Activated CD8-positive, alpha-beta memory T cell treated with anti-CD3 and anti-CD28 coated beads for 4 hours (primary cell): ENCODE data around the gene DOK4.
A peak's percentile ranks its signal among the peaks of the same experiment; 100 is the strongest.
"Not testable (repeated sequence)": the region's sequence is repeated elsewhere in the genome, so short reads cannot be mapped to it uniquely, and the experiment has no call there.

Source experiments
- DNase-seq, 2 donors: peaks; one replicate each; pipeline ENCODE4 v3.0.0-alpha.2; 2020; ENCODE audit warnings: low read depth in 2 of 2

The DOK4 gene

DNA sequence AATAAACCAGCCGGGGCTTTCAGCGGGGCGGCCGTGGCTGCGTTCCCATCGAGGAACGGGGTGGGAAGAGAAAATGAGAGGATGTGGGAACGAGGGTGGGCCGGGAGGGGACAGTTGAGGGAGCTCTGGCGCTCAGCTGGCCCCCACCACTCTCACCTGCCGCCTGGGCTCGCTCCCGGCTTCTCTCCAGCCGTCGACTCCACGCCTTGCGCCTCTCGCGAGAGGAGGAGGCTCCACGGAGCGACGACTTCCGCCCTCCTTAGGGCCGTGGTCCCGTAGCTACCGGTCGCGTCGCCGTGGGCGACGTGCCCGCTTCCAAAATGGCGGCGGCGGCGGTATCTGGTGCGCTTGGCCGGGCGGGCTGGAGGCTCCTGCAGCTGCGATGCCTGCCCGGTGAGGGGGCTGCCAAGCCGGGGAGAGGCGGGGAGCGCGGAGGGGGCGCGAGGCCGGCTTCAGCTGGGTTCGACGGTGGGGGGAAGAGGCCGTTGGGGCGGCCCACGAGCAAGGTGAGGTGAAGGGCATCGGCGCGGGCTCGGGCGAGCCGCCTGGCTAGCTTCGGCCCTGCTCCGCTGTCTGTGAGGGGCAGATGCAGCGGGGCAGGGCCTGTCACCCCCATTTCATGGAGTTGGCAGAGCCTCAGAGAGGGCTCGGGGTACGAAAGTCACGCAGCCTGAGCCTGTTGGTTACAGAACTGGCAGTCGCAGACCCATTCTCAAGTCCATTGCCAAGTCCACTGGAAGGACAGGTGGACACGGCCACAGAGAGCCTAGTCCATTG is 38.9 kb downstream of the DOK4 start, which contains the start of the genes CIAPIN1 and COQ9:
CIAPIN1 (minus strand) TSS at position 200 of the 777 bp plus-strand sequence. CDS start 6,457 bp downstream, outside the sequence.
COQ9 (plus strand) TSS at position 294 of the 777 bp plus-strand sequence; CDS start at position 321, 27 bp downstream.
- DNase-seq: peak; percentile 82 to 84

DNA sequence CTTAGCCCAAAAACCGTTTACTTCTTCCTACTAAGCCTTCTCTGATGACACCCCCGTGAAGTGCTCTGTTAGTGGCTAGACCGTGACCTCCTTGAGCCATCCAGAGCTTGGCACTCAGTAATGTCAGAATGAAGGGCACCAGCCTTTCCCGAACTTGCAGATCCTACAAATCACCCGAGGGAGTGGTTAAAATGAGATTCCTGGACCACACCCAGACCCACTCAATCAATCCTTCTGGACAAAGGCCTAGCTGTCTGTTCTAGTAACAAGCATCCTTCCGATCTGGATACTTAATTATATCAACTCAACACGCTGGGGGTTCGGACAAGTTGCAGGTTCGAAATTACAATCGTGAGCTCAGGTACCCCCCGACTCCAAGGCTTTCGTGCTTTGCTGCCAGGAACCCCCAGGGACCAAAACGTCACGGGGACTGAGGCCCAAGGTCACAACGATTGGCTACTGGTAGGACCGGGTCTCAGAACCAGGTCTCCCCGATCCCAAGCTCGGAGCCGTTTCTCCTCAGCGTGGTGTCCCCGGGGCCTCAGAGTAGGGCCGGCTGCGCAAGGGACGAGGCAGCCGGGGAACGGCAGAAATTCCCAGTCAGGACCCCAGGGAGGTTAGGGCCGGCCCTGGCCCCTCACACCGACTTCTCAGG is 39.6 kb downstream of the DOK4 start:
- no peak for DNase-seq

DNA sequence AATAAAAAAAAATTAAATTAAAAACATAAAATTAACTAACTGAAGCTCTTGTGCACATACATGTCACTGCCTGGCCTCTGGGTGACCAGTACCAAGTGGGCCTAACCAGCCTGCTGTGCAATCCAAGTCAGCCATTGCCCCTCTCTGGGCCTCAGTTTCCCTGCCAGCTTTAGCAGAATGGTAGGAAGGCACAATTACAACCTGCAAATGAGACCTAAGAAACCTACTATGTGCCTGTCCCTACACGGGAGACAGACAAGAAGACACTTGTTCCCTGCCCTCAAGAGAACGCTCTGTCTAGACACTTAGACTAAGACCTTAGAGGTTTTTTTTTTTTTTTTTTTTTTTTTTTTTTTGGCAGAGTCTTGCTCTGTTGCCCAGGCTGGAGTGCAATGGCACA is 40.8 kb downstream of the DOK4 start:
- DNase-seq: no peak

DNA sequence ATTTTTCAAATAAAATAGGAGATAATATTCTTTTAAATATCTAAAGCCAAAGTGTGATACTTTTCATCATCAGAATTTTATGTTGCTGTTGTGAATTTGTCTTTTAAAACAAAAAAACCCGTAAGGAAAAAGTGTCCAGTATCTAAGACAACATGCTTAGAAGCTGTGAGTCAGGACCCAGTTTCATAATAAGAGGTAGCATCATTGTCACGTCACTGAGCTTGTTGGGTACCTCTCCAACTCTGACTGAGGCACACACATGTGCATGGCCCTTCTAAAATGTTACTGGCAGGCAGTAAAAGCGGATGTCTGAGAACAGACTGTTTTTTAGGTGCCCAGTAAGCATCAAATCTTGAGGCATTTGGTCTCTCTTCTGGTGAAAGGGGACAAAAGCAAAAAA is 41.6 kb downstream of the DOK4 start:
- DNase-seq: no peak

DNA sequence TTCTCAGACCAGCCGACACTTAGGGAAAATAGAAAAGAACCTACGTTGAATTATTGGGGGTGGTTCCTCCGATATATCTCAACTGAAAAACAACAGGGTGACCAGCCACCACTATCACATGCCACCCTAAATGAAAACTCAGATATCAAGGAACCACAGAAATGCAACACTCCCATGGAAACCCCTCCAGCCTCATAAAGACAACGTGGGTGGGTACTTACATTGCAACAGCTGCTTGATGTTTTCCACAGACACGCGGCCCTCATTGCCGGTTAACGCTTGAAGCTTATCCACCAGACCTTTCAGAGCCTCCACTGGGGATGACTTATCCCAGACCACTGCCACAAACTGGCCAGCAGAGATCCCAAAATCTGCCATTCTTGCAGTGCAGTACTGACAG is 45.7 kb downstream of the DOK4 start:
- not testable (repeated sequence) for DNase-seq

DNA sequence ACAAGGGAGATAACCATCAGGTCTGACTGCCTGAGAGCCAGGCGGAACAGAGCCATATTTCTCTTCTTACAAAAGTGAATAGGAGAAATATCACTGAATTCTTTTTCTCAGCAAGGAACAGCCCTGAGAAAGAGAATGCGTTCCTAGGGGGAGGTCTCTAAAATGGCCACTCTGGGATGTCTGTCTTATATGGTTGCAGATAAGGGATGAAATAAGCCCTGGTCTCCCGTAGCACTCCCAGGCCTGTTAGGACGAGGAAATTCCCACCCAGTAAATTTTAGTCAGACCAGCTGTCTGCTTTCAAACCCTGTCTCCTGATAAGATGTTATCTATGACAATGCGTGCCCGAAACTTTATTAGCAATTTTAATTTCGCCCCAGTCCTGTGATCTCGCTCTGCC is 46.3 kb downstream of the DOK4 start:
- DNase-seq: not testable (repeated sequence)

DNA sequence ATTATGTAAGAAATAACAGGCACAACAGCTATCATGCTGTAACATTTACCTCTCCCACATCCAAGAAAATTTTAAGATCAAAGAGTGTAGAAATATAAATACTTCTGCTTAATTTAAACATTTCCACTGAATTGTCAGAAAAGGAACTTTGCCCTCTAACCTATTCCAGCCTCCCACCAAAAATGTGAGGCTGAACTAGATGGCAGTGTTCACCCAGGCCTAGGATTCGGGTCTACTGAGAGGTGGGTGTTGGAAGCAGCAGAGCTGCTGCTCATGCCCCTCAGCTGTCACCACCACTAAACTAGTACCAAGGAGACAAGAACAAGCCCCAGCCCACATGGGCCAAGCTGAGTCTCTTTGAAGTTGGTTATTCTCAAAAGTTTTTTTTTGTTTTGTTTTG is 50.5 kb downstream of the DOK4 start:
- no peak for DNase-seq

DNA sequence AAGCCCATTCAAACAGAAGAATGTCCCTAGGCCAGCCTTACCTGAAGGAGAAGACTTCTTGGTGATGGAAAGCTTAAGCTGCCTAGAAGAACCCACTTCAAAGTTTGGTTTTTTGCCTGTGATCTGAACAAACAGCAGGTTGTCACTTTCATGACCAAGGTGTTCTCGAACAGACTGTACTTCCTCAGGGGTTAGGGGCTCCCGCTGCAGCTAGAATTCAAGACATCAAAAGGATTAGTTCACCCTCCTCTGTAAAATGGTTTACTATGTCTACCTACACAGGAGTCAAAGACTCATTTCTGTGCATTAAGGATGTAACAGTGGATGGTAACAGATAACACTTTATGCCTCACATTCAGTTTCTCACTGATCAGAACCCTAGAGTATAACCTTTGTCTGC is 52.3 kb downstream of the DOK4 start:
- no peak for DNase-seq

DNA sequence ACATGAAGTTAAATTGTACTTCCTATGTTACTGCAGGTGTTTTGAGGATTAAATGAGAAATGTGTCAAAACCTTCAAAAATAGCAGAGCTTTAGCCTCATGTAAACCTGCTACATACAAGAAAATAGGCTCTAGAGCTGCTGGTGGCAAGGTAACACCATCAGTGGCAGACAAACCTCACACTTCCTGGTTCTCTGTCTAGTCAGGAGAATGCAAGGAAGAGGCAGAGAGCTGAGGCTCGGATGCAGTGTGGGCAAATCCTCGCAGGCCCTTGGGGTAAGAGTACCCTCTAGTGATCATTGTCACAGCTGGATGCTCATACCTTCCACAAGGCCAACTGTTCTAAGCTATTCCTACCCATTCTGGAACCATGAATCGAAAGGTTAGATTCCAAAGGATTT is 53.3 kb downstream of the DOK4 start:
- DNase-seq: no peak

DNA sequence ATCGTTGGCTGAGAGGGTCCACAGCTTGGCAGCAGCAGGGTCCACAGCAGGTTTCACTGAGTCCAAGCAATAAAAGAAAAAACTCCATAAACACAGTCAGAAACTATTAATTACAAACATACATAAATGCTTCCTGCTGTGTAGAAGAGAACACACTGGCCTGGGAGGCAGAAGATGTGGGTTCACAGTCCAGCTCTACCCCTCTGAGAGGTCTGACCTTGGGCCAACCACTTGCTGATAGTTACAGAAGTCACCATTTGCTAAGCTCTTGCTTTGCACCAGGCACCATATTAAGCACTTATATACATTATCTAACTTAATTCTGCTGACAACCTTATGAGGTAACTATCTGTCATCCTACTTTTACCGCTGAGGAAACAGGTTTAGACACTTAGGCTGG is 53.8 kb downstream of the DOK4 start:
- DNase-seq: no peak

DNA sequence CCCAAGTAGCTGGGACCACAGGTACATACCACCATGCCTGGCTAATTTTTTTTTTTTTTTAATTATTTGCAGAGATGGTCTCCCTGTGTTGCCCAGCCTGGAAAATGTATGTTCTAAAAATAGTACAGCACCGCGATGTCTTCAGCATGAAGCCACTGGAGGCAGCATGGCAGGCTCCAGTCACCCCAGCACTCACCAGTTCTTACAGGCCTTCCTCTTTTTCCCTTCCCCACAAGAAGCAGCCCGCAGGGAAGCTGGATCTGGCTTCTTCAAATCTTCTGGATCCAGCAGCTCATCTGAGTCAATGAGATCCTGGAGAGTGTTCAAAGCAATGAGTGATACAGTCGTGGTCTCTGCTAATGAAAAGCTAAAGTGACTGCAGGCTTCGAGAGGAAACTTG is 55.3 kb downstream of the DOK4 start:
- no peak for DNase-seq

DNA sequence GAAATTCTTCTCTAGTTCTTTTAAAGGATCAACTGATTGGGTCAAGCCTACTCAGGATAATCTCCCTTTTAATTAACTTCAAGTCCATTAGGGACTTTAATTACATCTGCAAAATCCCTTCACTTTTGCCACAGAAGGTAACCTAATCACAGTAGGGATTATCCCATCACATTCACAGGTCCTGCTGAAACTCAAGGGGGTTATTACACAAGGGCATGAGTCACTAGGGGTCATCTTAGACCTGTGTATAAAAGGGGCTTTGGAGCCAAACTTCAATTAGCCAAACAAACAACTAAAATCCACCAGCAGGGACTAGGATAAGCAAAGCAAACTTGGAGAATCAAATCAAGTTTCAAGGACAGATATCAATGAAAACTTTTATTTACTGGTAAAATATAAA is 58.5 kb downstream of the DOK4 start:
- DNase-seq: no peak

DNA sequence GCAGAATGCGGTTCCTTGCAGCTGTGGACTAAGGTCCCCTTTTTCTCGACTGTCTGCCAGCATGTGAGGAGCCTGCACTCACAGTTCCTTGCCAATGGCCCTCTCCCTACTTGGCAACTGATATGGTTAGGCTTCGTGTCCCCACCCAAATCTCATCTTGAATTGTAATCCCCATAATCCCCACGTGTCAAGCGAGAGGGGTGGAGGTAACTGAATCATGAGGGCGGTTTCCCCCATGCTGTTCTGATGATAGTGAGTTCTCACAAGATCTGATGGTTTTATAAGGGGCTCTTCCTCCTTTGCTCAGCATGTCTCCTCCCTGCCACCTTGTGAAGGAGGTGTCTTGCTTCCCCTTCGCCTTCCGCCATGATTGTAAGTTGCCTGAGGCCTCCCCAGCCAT is 59.0 kb downstream of the DOK4 start:
- DNase-seq: no peak

DNA sequence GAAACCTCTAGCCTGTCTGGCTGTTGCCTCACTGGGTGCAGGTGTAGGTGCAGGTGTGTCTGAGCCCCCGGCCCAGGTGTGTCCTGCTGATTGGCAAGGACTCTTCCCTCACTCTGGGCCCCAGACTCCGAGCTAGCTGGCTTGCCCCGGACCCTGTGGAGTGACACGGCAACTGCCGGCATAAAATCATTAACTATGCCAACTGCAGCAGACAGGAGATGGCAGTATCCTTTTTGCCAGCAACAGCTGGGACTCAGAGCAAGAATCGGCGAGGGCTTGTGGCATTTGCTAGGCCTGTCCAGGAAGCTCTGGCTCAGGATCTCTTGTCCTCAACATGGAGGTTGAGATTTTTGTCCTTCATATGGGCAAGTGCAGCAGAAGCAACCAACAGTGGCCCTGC is 59.9 kb downstream of the DOK4 start:
- DNase-seq: no peak

DNA sequence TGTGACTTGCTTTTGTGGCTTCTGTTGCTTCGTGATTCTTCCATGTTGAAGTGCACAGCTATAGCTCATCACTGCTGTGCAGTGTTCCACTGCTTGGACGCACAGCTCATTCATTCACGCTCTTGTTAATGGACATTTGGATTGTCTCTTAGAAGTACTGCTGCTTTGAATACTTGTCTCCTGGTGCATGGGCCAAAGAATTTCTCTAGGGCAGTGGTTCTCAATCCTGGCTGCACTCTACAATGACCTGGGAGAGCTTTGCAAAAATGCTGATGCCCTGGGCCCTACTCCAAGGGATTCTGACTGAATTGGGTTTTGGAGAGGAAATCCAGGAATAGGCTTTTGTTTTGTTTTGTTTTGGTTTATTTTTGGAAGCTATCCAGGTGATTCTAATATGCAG is 61.7 kb downstream of the DOK4 start:
- no peak for DNase-seq

DNA sequence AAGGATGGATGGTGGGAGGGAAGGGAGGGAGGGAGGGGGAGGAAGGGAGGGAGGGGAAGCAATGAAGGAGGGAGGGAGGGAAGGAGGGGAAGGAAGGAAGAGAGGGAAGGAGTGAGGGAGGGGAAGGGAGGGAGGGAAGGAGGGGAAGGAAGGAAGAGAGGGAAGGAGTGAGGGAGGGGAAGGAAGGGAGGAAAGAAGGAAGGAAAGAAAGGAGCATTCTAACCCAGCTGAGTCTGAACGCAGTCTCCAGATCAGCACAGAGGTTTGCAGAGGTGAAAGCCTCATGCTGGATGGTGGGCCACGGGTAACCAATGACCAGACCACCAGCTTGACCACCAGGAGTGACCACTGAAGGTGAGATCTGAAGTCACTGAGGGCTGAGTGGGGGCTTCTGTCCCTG is 63.1 kb downstream of the DOK4 start:
- DNase-seq: no peak

DNA sequence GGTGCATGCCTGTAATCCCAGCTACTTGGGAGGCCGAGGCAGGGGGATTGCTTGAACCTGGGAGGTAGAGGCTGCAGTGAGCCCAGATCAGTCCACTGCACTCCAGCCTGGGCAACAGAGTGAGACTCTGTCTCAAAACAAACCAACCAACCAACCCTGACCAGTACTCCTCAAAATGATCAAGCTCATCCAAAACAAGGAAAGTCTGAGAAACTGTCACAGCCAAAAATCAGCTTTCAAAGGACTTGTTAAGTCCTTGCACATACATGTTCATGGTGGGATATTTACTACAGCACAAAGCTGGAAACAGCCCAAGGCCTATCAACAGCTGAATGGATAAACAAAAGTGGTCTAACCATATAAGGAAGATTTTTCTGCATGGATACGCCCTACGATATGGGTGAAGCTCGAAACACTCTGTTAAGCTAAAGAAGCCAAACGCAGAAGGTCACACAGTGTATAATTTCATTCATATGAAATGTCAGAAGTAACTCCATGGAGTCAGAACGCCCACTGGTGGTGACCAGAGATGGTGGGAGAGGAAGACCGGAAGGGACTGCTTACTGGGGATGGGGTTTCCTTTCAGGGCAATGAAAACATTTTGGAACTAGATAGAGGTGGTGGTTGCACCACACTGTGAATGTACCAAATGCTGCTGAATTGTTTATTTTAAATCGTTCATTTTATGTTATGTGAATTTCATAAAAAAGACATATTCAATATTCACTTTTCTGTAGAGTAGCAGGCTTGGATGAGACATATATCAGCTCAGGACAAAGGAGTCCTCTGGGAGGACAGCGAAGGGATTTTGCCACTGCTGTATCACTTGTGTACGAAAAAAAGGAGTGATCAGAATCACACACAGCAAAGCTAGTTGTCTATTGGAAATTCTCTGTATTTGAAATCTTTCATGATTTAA is 64.0 kb downstream of the DOK4 start:
- no peak for DNase-seq
